Epithelial cell of prostate (primary cell): ENCODE results near the gene COL28A1.
"Not testable (repeated sequence)": the region's sequence is repeated elsewhere in the genome, so short reads cannot be mapped to it uniquely, and the experiment has no call there.

ENCODE experiments used
- DNase-seq: peaks from one replicate; pipeline ENCODE4 v3.0.0-alpha.2; 2011; ENCODE audit warnings: low read depth, low spot score
- H3K27ac ChIP-seq: fragments of 450-650 bp; 2 replicates; pipeline ENCODE4 v1.5.1; 2017; ENCODE audit warnings: mild to moderate bottlenecking

Gene COL28A1

GRCh38 chr7:7424151-7424873 lies 111.4 kb downstream of the COL28A1 start:
- no peak for DNase-seq
- H3K27ac ChIP-seq, result no peak overlapping the region

GRCh38 chr7:7422641-7423040 lies 113.0 kb downstream of the COL28A1 start:
- H3K27ac ChIP-seq, result no peak overlapping the region
- DNase-seq, result no peak

- no peak overlapping the region for H3K27ac ChIP-seq
- DNase-seq, result no peak
Measured at GRCh38 chr7:7421826-7422225, 113.8 kb downstream of the COL28A1 start.

- no peak for DNase-seq
- no peak overlapping the region for H3K27ac ChIP-seq
Measured at GRCh38 chr7:7418997-7419396, 116.7 kb downstream of the COL28A1 start.

GRCh38 chr7:7417851-7418250 lies 117.8 kb downstream of the COL28A1 start:
- H3K27ac ChIP-seq, result no peak overlapping the region
- no peak for DNase-seq

- DNase-seq, result no peak
- no peak overlapping the region for H3K27ac ChIP-seq
Measured at GRCh38 chr7:7417414-7417813, 118.3 kb downstream of the COL28A1 start.

- DNase-seq, result peak; percentile 81
- H3K27ac ChIP-seq, result peak overlapping the region; percentile 37
Measured at GRCh38 chr7:7416031-7416858, 119.4 kb downstream of the COL28A1 start.

GRCh38 chr7:7414791-7415603 lies 120.7 kb downstream of the COL28A1 start:
- DNase-seq, result no peak
- no peak overlapping the region for H3K27ac ChIP-seq

DNA sequence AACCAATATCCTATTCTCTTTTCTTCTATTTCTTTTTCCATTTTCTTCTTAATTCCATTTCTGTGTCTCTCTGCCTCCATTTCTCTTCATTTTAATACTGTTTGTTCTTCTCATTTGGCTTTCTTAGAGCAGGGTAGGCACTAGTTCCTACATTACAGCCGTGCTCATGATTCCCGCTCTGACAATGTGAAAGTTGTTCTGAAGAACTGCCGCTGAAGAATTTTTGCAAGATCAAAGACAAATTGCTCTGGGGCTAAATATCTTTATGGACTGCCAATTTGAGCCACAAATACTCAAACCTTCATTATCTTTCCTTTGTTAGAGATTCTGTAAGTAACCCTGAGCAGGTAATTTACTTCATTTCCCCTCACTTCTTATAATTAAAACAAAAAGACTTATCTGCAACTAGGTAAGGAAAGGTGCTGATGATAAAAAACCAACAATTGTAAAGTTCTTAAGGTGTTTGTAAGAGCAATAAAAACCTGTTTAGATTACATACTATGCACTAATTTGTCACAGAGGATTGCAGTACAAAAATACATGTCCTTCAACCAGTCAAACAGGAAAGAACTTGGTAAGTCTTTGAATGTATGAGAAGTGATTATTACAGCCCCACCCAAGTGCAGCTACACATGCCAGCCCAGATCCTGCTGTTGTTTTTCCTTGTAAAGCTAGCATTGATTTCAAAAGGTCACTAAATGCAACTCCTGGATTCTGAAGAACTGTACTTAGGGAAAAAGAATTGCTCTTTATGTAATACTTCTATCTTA lies 127.5 kb downstream of the COL28A1 start:
- peak overlapping the region; percentile 37 for H3K27ac ChIP-seq
- DNase-seq, result peak; percentile 39

- DNase-seq, result no peak
- H3K27ac ChIP-seq, result no peak overlapping the region
Measured at GRCh38 chr7:7405461-7405860, 130.2 kb downstream of the COL28A1 start.

DNA sequence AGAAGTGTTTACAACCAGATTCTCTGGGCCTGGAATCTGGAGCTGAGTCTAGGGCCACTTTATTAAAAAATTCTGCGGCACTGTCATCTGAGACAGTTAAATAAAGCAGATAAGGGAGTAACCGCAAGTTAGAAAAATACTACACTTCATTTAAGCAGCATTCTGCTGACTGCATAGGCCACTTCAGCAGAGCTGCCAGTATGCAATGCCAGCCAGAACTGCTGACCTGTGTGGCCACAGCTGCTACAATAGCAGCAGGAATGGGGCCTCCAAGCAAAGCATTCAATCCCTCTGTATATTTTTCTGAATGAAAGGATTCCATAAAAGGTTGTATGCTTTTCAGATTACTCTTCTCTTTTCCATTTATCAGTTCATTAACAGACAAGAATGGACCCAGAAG lies 136.0 kb downstream of the COL28A1 start:
- H3K27ac ChIP-seq, result no peak overlapping the region
- no peak for DNase-seq

DNA sequence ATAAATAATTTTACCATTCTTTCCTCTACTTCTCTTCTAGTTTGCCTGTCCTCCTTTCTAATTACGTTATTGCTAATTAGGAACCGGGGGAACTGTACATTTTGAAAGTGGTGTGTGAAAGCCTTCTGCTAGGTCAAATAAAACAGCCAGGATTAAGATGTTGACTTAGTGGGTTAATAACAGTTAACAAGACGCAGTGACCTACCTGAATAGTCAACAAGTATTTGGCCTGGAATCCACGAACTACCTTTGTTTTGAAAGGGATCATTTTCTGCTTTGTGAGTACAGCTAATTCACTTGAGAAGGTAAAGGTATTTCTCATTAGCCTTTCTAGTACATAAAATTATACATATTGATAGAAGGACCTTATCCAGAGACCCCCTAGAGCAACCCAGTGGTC lies 139.9 kb downstream of the COL28A1 start:
- no peak overlapping the region for H3K27ac ChIP-seq
- no peak for DNase-seq

DNA sequence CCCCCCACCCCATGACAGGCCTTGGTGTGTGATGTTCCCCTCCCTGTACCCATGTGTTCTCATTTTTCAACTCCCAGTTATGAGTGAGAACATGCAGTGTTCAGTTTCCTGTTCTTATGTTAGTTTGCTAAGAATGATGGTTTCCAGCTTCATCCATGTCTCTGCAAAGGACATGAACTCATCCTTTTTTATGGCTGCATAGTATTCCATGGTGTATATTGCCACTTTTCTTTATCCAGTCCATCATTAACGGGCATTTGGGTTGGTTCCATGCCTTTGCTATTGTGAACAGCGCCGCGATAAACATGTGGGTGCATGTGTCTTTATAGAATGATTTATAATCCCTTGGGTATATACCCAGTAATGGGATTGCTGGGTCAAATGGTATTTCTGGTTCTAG lies 147.5 kb downstream of the COL28A1 start:
- not testable (repeated sequence) for DNase-seq, H3K27ac ChIP-seq

- no peak overlapping the region for H3K27ac ChIP-seq
- DNase-seq, result no peak
Measured at GRCh38 chr7:7385421-7385820, 150.3 kb downstream of the COL28A1 start.

GRCh38 chr7:7384228-7384627 lies 151.4 kb downstream of the COL28A1 start:
- DNase-seq, result no peak

GRCh38 chr7:7375538-7375937 lies 160.1 kb downstream of the COL28A1 start:
- no peak for DNase-seq

More at GRCh38 chr7:7384228-7384627, 151.4 kb downstream of the COL28A1 start:
- no peak overlapping the region for H3K27ac ChIP-seq

GRCh38 chr7:7370076-7370475 lies 165.6 kb downstream of the COL28A1 start:
- no peak for DNase-seq
- H3K27ac ChIP-seq, result peak overlapping the region; percentile 67

More at GRCh38 chr7:7375538-7375937, 160.1 kb downstream of the COL28A1 start:
- no peak overlapping the region for H3K27ac ChIP-seq

DNA sequence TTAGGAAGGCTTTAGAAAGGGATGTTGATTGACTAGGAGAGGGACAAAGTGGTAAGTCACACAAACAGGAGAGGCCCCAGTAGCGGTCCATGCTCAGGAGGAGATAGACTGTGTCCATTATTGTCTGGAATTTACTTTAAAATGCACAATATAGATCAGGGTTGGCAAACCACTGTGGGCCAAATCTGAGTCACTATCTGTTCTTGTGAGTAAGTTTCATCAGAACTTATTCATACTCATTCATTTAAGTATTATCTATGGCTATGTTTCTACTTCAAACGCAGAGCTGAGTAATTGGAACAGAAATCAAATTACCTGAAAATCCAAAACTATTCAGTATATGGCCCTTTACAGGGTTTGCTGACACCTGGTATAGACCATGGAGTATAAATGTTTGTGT lies 166.5 kb downstream of the COL28A1 start:
- H3K27ac ChIP-seq, result peak overlapping the region; percentile 67
- DNase-seq, result no peak

DNA sequence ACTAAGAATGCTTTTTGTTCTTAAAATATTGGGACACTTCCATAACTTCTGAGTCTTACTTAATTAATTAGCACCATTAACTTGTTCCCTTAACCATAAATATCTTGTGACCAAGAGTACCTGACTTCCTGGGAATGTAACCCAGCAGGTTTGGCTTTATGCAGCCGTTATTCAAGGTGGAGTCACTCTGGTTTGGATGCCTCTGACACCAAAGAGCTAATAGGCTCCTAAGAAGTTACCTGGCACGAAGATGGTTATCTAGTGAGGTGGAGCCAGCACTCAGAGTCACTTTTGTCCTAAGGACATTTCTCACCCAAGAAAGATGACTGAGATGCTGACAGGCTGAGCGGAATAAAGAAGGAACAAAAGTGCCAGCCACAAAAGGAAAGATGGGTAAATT lies 181.0 kb downstream of the COL28A1 start:
- peak; percentile 34 for DNase-seq
- H3K27ac ChIP-seq, result no peak overlapping the region

DNA sequence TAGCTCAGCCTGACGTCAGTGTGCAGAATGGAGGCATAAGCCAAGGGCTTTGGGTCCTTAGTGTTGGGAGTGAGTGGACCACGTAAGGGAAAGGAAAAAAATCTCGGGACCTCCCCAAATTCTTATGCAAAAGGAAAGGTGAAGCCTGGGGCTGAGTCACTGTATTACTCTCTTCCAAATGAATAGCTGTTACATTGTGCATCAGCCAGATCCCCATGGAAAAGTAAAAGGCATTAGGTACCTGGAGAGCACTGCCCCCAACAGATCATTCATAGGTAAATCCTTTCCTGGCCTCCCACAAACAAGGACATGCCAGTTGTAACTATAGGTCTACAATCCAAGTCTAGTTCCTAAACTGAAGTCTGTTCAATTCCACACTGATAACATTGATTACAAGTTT lies 182.8 kb downstream of the COL28A1 start:
- H3K27ac ChIP-seq, result no peak overlapping the region
- peak; percentile 33 for DNase-seq
